Left kidney (tissue), 2 donors: ENCODE results near the gene NTRK1. TPM values are rescaled to one million over a fixed set of nuclear protein-coding genes. Genes with fewer than 3 reads are reported as not detected.

Experiments used
- DNase-seq: peaks from one replicate; pipeline ENCODE4 v3.0.0-alpha.2; 2013
- polyA plus RNA-seq: library from polyadenylated mRNA; unstranded; fragments of 120-200 nt; gene quantifications from one replicate; pipeline ENCODE4 v1.2.1, GENCODE V29; 2013; ENCODE audit not compliant: insufficient read length

The NTRK1 gene
- polyA plus RNA-seq, 1 donor: 1.2 TPM

DNA sequence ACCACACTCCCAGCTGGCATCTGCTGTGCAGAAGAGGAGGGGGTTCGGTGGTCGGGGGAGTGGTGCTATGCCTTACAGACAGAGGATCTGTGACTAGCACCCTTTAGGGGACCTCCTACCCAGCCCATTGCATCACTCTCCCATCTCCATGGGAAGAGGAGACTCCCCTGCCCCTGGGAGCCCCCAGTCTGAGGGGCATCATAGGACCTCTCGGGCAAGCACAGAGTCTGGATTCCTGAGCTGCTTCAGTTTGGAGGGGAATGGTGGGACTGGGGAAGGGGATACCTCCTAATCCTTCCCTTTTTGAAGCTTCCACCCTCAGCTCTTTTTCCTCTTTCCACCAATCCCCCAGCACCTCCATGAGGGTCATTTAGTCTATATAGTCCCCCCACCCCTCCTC is 3.1 kb upstream of the NTRK1 start:
- no peak for DNase-seq

DNA sequence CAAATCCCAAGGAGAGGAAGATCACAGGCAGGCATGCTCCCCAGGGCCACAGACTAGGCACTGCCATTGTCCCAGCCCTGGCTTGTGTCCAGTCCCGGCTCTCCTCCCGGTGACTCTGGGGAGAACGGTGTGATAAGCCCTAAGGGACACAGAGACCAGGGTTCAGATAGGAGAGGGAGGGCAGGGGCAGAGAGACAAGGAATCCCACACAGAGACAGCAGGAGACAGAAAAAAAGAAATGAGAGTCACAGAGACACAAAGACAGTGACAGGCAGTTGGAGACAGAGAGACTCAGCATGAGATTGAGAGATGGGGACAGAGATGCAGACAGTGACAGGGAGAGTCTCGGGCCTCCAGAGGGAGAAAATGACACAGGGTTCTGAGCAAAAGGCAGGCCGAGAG is 2.1 kb upstream of the NTRK1 start:
- no peak for DNase-seq

DNA sequence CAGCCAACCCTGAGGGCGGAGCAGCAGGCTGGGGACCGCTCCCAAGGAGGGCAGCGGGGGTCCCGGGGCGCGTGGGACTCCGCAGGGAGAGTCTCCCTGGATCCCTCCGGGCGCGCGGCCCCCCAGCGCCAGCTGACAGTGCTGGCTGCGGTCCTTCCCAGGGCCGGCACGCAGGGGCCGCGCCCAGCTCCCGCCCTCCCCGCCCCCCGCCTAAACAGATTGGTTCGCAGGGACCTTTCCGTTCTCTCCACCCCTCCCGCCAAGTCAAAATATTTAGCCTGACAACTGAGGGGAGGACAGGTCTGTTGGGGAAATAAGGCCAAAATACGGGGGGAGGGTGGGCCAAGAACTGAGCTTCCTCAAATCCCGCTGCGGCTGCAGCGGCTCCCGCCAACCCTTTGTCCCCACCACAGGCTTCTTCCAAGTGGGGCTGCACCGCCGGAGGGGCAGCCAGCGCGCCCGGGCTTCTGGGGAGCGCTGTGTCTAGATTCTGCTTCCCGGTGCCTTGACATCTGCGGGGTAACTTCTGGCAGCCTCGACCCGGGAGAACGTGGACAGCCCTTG is 1.6 kb upstream of the NTRK1 start, which contains the start of gene INSRR:
INSRR (minus strand) TSS at position 159 of the 564 bp plus-strand sequence. CDS start 496 bp downstream, outside the sequence.
- DNase-seq: no peak

DNA sequence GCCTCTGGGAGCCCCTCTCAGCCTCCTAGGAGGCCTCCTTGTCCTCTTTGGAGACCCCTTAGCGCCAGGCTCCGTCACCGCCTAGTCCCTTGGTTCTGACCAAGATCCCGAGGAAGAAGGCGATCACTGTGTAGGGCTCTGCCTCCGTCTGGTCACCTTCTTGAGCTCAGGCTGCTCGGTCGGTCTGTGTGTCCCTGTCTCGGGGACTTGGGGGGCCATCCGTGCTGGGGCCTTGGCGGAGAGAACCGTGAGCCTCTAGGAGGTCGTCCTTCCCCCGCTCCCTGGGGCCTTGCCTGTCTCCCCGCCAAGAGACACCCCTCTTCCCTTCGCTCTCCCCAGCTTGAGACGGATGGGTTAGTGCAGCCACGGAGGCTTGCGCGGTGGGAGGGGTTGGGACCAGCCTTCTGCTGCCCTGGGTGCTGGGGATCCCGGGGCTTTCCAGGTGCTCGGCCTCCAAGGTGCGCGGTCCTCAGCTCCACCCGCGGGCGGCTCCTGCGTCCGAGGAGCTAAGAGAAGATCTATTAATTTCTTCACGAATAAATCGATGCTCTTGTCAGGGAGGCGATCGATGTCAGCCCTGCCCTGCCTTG is 1.0 kb upstream of the NTRK1 start:
- DNase-seq: no peak

DNA sequence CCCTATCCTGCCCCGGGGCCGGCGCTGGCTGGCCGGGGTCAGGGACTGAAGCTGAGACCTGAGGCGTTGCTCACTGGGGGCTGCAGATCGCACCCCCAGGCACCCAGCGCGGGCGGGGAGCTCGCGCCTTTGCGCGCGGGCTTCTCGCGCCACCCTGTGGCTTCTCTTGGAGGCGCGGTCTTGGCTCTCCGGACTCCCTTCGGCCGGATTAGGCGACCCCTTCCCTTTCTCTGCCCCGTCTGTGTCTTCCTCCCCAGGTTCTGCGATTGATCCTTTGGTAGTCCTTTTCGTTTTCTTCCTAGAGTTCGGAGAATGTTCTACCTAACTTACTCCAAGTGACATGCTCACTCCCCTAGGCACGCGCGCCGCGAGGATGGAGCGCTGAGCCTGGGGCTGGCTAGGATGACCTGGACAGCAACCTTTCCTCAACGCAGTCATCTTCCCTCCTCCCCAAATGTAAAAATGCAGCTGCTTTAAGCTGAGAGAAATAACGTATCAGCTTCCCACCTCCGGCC is 495 bp upstream of the NTRK1 start:
- DNase-seq: no peak

DNA sequence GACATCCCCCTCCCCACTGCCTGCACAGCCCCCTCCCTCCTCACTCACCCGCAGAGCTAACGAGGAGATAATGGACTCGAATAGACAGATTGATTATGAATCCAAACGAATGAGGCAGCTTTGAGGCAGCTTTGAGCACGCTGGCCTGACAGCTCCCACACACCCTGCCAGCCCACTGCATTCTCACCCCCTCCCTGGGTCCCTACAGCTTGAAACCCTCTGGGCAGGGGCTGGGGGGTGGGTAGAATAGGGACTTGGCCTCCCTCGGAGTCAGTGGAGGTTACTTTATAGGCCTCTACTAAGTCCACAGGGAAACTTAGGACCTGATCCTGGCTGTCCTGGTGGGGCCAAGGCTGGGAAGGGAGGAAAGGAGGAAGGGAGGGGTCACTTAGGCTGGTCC is 1.9 kb downstream of the NTRK1 start:
- no peak for DNase-seq

DNA sequence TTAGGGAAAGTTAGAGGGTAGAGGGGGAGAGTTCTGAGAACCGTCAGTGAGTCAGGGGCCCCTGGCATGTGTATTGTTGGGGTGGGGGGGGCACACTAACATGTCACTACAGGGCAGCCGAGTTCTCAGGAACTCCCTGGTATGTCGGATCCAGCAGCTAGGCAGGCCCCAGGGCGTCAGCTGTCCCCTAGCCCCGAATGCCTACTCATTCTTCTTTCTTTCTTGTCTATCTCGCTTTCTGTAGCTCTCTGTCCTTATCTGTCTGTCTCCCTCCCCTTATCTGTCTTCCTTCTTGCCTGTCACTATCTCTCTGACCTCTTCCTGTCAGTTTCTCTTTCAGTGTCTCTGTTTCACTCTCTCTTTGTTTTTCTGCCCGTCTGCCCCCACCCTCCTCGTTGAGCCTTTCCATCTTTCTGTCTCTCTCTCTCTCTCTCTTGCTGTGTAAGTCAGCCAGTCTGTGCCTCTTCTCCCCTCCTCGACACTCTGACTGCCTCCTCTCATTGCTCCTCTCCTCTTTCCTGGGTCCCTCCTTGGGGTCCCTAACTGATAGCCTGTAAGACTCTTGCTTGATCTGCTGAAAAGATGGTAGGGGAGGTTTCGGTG is 2.4 kb downstream of the NTRK1 start:
- no peak for DNase-seq

DNA sequence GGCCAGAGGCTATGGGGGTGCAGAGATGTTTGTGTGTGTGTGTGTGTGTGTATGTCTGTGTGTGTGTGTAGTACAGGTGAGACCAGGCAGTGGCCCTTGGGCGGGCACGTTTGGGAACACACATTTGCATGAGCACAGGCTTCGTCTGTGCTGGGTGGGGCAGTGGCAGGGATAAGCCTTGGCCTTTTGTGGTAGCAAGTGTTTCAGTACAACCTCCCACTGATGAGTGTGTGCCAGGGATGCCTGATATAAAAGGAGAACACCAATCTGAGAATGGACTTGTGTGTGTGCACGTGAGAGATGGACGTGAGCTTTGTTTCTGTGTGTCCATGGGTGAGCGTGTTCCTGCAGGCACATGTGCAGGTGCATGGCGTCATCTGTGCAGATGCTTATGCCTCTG is 3.0 kb downstream of the NTRK1 start:
- DNase-seq: no peak

DNA sequence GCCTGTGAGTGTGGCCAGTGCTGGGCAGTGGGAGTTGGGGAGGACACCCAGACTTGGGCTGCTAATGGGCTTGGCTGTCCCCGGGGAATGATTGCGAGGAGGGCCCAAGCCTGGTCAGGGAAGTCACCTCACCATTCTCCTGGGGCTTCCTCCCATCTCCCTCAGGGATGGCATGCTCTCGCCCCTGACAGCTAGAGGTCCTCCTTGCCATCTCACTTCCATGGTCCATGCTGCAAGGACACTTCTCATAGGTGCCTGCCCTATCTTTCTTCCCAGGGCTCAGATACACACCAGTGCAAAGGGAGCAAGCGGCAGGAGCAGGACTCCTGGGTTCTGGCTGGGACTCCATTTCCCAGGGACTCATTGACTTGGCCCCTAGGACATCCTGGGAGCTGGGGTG is 4.1 kb downstream of the NTRK1 start:
- no peak for DNase-seq

DNA sequence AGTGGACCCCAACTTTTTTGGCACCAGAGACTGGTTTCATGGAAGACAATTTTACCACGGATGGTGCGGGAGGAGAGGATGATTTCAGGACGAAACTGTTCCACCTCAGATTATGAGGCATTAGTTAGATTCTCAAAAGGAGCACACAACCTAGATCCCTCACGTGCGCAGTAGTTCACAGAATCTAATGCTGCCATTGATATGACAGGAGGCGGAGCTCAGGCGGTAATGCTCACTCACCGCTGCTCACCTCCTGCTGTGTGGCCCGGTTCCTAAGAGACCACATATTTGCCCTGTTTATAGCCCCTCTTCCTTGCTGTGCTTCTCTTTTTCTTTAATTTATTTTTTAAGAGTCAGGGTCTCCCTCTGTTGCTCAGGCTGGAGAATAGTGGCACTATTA is 4.6 kb downstream of the NTRK1 start:
- no peak for DNase-seq

DNA sequence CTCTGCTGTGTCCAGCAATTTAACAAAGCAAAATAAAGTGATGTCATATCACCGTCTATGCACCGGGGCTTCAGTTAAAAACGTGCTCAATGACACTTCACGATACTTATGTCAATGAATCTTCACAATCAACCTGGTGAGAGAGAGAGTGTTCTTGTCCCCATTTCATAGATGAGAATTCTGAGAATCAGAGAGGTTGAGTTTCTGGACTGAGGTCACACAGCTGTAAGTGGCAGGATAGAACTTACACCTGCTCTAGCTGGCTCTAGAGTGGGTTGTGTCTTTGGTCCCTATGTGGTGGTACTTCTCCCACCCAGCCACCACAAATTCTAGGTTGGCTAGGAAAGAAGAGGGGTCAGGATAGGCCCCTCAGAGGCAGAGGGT is 5.2 kb downstream of the NTRK1 start:
- no peak for DNase-seq

DNA sequence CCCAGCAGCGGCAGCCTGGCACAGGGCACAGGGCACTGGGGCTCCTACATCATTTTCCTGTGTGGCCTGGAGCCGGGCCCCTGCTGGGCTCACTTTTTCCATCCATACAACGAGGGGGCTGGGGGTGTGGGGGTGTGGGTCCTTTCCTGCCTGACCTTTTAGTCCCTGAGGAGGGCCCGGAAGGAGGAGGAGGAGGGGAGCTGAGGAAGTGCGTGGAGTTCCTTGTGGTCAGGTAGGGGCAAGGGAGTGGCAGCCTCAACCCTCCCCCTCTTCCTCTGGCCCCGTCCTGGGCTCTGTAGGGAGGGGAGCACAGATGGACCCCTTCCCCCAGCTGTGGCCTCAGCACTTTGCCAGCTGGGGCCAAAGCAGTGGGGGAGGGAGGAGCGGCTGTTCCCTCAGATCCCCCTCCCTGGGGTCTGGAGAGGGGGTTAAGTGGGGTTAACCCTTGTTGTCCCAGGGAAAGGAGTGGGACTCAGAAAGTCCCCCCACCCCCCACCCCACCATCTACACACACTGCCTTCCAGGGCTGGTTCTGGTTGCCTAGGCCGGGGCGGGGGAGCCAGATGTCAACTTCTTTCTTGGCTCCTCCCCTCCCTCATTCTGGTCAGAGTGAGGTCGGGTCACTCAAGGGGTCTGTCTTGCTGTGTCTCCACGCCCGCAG is 5.7 kb downstream of the NTRK1 start:
- no peak for DNase-seq

DNA sequence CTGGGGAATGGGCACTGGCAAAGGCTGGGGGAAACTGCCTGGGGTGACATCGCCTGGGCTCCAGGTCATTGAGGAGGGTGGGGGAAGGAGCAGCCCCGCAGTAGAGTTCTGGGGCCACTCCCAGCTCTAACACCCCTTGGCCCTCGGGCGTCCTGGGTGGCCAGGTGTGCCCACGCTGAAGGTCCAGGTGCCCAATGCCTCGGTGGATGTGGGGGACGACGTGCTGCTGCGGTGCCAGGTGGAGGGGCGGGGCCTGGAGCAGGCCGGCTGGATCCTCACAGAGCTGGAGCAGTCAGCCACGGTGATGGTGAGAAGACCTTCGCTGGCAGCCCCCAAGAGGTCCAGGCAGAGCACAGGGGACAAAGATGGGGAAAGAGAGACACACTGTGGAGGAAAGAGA is 7.7 kb downstream of the NTRK1 start:
- no peak for DNase-seq

DNA sequence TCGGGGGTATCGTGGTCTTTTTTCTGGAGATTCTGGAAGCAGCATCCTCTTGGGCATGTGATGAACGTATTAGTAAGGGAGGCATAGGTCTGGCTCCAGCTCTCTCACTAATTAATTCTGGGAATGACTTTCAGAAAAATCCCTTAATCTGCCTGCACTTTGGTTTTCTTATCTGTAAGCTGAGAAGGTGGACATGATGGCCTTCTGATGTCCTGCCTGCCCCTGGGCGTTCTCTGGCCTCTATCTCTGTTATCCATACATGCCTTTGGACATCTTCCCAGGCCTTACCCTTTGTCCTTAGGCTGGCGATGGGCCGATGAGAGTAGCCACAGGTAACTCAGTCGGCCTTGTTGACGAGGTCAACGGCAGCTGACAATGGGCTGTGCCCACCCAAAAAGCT is 8.8 kb downstream of the NTRK1 start:
- DNase-seq: no peak

DNA sequence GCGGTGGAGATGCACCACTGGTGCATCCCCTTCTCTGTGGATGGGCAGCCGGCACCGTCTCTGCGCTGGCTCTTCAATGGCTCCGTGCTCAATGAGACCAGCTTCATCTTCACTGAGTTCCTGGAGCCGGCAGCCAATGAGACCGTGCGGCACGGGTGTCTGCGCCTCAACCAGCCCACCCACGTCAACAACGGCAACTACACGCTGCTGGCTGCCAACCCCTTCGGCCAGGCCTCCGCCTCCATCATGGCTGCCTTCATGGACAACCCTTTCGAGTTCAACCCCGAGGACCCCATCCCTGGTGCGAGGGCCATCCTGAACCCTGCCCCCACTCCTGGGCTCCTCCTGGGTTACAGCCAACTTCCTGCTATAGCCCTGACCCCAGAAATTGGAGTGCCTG is 13.0 kb downstream of the NTRK1 start:
- no peak for DNase-seq

DNA sequence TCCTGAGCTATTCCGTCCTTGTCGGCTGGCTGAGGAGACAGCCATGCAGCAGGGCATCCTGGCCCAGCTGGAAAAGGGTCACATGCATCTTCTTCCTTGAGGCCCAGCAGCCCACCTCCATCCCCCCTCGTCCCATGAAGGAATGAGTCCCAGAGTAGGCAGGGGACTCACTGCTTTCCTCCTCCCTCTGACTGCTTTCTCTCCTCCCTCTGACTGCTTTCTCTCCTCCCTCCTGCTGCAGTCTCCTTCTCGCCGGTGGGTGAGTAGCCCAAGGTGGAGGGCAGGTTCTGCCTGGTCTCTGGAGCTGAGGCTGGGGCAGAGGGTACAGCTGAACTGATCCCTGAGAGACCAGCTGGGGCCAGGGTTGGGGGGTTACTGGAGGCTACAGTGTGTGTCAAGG is 13.5 kb downstream of the NTRK1 start:
- no peak for DNase-seq

DNA sequence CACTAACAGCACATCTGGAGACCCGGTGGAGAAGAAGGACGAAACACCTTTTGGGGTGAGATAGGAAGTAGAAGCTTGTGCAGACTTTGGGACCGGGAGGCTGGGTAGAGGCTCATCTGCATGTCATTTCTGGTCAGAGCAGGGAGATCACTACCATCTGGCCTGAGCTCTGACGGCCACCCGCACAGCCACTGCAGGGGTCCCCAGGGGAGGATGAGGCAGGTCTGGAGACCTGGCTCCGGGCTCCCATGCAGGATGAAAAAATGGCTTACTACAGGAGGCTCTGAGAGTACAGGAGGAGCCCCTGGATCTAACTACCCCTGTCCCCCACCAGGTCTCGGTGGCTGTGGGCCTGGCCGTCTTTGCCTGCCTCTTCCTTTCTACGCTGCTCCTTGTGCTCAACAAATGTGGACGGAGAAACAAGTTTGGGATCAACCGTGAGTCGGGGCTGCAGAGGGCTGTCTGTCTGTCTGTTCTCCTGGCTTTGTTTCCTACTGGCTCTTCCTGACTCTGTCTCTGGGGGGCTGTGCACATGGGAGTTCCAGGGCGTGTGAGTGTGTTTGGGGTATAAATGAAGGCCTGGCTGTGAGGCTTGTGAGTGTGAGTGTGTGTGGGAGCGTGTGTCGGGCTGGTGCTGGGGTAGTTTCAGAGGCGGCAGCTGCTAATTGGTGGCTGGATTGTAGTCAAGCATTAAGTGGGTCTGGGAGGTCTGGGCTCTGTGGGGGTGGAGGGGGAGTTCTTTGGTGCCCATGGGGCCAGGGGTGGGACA is 14.1 kb downstream of the NTRK1 start:
- no peak for DNase-seq

DNA sequence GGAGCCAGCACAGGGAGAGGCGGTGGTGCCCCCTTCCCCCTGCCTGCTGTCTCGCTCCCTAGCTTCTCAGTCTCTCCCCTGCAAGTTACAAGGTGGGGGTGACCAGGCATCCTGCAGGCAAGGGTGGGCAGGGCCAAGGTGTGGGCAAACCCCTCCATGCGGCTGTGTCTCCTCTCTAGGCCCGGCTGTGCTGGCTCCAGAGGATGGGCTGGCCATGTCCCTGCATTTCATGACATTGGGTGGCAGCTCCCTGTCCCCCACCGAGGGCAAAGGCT is 14.6 kb downstream of the NTRK1 start:
- no peak for DNase-seq

DNA sequence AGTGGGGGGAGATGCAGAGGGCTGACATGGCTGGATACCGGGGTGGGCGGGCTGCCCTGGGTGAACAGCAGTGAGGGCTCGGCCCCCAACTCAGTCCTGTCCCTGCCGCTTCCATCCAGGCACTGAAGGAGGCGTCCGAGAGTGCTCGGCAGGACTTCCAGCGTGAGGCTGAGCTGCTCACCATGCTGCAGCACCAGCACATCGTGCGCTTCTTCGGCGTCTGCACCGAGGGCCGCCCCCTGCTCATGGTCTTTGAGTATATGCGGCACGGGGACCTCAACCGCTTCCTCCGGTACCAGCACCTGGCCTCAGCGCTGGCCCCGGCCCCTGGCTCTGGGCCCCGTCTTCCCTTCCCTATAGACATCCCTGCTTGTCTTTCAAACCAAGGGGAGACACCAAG is 15.6 kb downstream of the NTRK1 start:
- DNase-seq: no peak

DNA sequence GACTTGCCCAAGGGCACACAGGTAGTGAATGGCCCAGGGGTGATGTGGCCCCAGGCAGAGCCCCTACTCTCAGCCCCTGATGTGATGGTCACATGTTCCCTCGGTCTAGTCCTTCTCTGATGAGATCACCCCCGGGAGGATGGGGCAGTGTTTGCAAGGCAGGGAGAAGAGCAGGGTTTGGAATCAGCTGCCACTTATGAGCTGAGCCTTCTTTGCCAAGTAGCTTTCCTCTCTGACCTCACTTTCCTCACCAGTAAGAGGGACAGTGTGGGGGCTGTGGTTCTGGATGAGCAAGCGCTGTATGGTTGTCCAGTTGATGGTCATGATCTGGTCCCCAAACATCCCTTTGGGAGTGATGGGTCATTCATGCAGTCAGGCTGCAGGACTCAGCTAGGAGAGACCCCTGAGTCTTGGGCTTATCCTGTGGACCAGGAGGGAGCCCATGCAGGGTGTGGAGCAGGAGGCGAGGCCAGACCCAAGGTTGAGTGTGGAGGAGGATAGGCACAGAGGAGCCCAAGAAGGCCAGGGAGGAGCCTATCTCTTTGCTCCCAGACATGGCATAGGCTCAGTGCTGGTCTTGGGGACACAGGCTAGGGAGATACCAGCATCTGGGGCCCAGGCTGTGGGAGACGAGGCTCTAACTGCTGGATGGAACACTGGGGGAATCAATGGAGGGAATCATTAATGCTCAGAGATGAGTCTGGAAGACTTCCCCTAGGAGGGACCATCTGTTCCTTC is 16.9 kb downstream of the NTRK1 start:
- DNase-seq: no peak

DNA sequence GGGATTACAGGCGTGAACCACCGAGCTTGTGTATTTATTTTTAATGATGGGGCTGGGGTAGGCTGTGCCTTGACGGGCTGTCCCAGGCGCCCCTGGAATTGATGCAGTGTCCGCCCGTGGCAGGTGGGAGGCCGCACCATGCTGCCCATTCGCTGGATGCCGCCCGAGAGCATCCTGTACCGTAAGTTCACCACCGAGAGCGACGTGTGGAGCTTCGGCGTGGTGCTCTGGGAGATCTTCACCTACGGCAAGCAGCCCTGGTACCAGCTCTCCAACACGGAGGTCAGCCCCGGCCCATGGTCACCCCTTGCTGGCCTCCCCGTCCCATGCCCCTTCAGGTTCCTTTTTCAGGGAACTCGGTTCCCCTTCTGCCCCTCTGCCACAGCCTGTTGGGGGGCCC is 19.2 kb downstream of the NTRK1 start:
- no peak for DNase-seq

DNA sequence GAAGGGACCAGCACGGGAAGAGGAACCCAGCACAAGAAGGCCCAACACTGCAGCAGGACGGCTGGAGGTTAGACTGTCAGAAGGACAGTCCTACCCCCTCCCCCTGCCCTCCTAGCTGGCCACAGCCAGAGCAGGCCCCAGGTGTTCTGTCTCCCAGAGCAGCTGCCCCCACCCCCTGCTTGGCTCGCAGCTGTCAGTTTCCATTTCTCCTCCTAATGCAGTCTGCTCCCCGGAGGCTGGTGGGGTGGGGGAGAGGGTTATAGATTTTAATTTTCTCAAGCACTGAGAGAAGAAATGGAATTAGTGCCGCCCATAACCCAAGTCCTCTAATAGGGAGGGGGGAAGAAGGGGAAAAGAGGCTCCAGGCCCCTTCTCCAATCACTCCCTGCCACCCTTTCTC is 19.8 kb downstream of the NTRK1 start:
- DNase-seq: no peak
